NCI-H128 (cell line): ENCODE measurements around the gene SPDEF.

Experiments
- DNase-seq: peaks from one replicate; lab custom pipeline; 2025; ENCODE audit not compliant: unreplicated experiment; lab: John Stamatoyannopoulos, UW

Gene SPDEF

DNA sequence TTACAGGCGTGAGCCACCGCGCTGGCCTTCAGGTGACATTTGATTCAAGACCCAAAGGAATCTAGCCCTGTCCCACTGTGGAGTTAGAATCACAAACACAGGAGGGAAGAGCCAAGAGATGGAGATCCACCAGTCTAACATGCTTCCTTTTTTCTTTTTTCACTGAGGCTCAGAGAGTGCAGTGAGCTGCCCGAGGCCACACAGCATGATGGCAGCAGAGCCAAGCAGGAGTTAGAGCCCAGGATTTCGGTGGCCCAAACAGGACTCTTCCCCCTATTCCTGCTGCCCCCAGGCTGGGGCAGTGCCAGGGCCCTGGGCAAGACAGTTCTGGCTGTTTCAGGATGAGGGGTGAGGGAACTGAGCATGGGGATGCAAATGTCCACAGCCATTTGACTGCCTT lies 8.1 kb upstream of the SPDEF start:
- DNase-seq, result no peak

DNA sequence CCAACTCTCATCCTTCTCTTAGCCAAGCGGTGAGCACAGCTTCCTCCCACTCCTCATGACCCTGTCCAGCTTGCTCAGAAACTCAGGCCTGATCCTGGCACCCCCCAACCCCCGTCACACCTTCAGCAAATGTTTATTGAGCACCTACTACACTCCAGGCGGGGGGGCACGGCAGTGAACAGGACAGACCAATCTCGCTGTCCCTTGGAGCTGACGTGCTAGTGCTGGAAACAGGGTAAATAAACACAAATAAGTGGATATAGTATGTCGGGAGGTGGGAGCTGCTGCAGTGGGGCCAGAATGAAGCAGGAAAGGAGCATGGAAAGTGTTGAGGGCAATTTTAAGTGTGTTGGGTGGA lies 7.4 kb upstream of the SPDEF start:
- DNase-seq, result no peak

DNA sequence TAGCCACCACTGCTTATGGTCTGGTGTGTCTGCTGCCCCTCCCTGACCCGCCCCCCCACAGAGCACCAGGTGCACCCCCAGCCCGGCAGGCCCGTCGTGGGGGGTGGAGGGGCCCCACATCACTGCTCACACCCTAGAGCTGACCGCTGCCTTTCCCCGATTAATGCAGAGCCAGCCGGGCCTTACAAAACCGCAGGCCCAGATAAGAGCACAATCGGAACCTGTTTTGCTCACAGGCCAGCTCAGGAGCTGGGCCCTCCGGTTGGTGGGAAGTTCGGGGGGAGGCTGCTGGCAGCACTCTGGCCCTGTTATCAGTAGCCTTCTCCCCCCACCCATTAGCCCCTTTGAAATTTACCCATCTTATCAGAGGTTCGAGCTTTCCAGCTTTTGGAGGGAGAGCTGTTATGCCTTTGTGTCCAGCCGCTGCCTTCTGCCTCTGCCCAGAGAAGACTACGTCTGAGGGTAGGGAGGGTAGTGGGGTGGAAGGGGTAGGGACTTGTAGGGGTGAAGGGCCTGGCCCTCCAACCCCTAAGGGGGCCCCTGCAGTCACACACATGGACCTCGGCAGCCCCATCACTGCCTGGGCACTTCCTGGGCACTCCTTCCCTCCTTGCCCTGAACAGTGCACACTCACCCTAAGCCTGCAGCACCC lies 6.9 kb upstream of the SPDEF start:
- DNase-seq, result no peak

DNA sequence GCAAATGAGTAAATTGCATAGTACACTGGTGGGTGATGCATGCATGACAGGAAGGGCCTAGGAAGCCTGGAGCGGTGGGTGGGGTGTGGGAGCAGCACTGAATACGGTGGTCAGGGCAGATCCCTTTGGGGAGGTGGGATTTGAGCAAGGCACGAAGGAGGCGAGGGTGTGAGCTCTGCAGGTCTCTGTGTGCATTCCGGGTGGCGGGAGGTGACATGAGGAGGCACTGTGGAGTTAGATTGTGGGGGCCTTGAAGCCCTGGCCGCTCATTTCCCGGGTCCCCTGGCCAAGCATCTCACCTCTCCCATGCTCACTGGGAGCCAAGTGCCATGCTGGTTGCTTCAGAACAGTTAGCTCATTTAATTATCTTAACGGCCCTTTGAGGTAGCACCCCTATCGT lies 6.2 kb upstream of the SPDEF start:
- DNase-seq, result no peak

DNA sequence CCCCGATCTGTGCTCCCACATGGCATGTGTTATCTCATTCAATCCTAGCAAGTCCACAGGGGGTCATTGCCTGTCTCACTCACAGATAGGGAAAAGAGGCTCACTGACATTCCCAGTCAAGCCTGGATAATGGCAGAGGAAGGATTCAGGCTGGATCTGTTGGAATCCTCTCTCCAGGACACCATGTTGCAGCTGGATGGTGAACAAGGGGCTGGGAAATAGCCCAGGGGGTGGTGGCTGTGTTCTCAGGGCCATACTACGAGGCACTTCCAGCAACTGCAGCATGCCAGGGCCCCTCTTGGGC lies 5.0 kb upstream of the SPDEF start:
- no peak for DNase-seq

DNA sequence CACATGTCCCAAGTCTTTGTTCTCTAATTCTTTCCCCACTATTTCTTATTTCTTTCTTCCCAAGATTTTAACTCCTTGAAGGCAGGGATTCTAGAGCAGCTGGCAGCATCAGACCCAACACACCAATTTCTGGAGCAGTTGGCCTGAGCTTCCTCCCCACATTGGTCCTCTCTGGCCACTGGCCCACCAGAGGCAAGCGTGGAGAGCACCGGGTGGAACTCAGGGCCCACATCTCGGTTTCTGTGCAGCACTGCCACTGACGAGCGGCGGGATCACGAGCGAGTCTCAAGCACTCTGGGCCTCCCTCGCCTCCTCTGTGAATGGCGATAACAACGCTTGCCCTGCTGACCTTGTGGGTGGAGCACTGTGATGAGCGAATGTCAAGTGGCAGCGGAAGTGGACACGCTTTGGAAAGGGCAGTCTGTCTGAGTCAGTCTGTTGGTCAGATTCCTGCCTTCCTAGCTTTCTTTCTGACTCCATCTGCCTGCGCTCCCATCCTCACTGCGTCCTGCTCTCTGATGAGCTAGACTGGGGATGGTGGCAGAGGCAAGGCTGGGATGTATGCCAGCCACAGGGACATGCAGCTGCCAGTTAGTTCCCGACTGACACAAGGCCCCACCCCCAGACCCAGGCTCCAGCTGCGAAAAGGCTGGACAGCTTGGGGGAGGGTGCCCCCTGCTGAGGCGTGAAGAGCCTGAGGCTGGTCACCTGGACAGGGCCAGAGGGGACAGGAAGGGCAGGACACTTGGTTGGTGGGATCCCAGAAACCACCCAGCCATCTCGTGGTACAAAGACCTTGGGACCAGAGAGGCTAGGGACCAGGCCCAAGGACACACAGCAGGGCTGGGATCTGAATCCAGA lies 4.5 kb upstream of the SPDEF start:
- no peak for DNase-seq

DNA sequence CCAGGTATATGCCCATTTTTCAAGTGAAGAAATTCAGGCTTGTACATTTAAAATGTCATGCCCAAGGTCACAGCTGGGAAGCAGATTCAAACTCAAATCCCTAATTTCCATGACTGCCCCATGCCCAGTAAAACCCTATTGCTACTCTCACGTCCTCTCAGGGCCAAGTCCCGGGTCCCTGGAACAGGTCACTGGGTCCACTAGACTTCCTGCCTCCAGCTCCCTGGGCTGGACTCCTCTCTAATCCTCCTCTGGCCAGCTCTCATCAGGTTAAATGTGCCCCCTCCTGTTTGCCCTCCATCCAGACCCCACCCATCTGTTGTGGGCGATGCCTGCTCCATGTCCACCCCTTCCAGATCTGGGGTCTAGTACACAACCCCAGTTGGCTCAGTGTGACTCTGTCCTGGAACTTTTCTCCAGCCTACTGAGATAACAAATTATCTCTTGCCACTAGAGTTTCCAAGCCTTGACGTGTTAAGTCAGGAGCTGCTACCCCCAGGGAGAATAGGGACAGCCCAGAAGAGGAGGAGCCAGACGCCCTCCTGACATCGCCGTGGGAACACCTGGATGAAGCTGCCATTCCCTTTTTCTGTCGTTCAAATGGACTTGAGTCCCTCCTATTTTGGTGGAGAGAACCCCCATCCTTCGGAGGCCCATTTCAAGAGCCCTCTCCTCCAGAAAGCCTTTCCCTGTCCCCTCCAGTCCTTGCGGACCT lies 3.7 kb upstream of the SPDEF start:
- no peak for DNase-seq

DNA sequence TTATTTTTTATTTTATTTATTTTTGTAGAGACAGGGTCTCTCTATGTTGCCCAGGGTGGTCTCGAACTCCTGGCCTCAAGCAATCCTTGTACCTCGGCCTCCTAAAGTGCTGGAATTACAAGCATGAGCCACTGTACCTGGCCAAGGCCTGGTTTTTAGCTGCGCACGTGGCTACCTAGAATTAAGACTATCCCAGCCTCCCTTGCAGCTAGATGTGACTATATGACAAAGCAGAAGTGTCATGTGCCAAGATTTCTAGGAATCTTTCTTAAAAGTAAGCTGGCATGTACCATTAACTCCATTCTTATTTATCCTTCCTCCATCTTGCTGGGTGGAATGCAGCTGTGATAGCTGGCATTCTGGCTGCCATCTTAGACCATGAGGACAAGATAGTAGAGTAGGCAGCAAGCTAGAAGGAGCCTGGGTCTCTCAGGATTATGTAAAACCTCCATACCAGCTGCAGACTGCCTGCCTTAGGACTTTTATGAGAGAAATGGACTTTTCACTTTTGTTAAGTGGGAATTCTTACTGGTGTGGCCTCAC lies 2.1 kb upstream of the SPDEF start:
- no peak for DNase-seq

DNA sequence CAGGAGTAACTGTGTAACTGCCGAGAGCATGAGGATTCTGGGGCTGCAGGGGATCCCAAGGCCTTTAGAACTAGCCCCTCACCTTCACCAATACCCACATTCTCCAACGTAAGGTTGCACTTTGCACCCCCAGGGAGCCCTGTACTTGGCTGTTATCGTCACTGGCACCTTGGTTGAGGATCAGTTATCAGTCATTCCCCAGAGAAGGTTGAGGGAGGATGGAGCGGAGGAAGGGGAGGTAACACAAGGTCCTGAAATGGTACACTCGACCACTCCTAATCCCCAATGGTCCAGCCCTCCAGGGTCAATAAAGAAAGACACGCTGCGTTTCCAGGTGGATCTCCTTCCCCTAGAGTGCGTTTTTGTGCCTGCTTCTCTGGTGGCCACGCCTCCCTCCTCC lies 1.1 kb upstream of the SPDEF start:
- DNase-seq, result no peak

DNA sequence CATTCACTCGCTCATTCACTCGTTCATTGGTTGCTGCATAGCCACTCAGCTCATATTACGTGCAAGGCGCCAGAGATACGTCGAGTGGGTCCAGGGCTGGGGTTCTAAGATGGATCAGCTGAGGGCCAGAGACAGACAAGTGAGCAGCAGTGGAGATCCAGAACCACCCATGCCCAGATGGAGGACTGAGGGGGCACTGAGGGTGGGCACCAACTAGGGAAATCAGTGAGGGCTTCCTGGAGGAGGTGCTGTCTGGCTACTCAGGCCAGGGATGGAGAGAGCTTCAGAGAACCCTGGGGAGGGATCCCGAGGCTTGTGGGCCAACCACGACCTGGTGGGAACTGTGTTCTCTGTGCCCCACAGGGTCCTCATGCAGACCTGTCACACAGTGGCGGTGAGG lies 364 bp upstream of the SPDEF start:
- no peak for DNase-seq

DNA sequence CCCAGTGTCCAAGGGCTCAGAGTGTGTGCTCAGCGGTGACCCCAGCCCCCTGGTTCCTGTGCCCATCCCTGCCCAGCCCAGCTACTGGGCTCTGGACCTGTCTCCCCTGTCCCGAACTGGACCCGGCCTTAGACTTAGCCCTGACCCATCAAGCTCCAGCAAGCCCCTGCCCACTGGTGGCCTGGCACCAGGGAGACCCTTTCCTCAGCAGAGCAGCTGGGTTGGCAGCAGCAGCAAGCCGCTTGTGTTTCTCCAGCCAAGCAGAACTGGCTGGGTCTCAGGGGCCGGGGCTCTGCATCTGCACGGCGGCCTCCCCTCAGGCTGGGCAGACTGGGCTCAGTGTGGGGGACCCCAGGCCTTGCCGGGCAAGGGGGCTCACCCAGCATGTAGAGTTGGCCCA lies 801 bp downstream of the SPDEF start:
- DNase-seq, result no peak

DNA sequence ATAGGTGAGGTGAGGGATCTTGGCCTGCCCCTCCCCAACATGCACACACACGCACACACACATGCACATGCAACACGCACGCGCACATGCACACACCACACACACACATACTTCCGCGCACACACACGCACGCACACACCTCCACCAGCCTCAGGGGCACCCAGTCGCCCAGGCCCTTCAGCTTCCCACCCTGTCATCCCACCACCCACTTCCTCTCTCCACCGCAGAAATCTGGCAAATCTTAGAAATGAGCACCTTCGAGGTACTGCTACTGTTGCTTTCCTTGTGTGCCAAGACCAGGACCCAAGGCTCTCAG lies 1.2 kb downstream of the SPDEF start:
- DNase-seq, result no peak

DNA sequence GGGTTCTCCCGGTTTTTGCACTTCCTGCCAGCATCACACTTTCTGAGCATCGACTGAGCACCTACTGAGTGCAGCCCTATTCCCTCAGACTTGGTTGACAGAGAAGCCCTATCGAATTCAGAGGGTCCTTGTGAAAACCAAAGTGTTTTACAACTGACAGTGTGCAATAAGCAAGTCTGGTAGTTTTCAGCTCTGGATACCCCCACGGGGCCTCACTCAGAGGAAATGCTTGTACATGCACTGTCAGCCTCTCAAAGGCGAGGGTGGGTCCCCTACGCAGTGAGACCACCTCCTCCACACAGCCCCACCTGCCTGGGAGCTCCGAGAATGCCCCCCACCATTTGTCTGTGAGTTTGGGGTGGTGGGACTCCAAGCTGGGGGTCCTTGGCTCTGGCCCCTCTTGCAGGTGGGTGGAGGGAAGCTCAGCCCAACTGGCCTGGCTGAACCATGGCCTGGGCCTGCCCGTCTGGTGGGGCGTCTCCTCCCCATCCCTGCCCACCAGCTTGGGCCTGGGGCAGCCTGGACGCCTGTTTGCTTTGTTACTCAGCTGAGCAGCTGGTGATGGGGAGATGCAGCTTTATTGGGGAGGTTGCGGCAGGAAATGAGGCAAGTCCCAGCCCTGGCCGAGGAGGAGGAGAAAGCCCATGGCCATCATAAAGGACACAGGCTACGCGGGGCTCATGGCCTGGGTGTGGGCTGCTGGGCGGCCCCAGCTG lies 1.7 kb downstream of the SPDEF start:
- DNase-seq, result no peak

DNA sequence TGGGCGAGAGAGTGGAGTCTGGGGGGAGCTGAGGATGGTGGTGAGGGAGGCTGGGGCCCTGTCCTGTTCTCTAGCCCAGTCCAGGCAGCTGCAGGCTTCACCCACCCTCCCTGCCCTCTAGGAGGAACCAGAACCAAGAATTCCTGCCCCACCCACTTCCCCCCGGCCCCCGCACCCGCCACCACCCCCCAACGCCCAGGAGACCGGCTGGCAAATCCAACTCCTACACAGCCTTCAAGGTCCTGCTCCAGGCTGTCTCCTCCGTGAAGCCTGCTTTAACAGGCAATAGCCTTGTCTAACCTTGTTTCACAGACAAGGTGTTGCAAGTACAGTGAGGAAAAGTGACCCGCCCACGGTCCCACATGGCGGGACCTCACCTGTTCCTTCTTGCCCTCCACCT lies 2.4 kb downstream of the SPDEF start:
- no peak for DNase-seq

DNA sequence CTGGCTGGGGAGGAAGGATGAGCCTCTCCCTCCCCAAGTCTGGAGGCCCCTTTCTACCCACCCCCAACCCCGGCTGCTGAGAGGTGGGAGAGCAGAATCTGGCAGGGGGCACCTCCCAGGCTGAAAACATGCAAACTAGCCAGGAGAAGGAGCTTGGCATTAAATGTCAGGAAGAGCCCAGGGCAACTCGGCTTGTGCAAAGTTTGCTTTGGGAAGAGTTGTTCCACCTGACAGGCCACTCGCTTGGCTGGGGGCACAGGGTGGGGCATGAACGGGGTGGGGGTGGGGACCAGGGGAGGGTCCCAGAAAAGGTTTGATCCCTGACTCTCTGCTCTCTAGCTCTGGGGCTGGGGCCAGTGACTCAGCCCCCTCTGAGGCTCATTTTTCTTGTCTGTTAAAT lies 3.0 kb downstream of the SPDEF start:
- DNase-seq, result no peak

DNA sequence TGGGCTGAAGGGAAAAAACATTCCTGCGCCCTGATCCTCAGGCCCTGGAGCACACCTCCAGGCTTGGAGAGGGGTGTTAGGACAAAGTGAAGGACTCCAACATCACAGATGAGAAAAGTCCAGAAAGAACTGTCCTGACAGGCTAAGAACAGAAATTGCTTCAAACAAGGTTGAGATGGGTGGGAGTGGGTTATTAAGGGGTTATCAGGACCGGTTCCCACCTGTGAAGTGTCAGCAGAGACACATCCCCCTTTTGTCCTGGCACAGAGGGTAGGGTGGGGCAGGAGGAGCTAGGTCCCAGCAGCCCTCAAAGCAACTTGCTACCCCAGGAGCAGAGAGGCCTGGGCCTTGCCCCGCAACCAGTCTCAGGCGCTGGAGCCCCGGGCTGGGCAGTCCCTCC lies 3.5 kb downstream of the SPDEF start:
- no peak for DNase-seq

DNA sequence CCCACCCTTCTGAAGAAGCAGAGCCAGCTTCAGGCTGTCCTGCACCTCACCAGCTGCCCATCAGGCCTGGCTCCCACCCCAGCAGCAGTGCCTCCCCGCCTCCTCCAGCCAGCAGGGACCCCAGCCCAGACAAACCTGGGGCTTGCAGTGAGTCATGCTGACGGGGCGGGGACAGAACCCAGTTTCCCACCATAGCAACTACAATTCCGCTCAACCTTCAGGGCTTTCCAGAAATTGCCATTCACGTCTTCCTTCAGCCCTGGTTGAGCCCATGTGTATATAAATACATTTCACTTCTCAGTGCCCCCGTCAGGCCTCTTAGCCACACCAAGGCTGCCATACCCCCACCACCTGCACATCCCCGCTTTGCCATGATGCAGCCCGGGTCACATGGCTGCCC lies 4.4 kb downstream of the SPDEF start:
- no peak for DNase-seq

DNA sequence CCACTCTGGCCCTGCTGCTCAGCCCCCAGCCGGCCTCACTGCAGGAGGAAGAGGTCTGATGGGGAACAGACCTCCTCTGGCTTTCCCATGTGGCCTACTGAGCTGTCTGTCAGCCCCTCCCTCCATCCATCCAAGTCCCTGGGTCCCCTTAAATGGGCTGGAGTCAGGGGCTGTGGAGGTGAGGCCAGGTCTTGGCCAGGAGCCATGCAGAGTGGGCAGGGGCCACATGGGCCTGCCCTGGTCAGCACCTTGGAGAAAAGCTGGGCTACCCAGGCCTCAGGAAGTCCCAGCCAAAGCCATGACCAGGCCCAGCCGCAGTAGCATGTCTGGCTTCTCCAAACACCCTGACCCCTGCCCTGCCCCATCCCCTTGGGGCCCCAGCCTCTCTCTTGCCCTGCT lies 6.3 kb downstream of the SPDEF start:
- DNase-seq, result no peak

DNA sequence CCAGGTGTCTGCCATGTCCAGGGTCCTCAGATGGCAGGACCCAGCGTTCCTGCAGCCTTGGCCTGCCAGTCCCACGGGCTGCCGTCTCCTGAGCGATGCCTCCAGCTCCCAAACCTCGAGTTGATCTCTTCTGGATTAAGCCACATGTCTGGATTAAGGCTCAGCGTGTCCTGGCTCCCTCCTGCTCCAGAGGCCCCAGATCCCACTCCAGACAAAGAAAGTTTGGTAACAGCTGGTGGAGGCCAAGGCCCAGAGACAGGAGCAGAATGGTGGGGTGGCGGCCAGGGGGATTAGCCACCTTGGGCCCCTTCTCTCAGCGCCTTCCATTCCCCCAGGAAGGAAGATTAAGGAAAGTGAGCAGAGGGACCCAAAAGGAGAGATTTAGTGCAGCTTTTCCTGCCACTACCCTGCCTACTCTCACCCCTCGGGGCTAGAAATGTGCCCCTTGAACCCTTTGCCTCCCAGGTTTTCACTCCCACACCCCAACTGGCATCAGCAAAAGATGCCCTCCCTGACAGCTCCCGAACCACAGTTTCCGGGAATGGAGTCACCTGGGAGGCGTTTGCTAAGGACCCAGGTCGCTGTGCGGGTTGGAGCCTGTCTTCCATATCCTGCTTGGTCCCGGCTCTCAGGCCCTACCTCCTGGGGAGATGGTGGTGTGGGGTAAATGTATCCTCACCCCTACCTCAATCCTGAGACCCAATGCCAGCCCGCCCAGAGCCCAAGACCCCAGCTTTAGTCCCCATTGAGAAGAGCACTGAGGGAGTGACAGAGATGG lies 6.9 kb downstream of the SPDEF start:
- DNase-seq, result no peak

DNA sequence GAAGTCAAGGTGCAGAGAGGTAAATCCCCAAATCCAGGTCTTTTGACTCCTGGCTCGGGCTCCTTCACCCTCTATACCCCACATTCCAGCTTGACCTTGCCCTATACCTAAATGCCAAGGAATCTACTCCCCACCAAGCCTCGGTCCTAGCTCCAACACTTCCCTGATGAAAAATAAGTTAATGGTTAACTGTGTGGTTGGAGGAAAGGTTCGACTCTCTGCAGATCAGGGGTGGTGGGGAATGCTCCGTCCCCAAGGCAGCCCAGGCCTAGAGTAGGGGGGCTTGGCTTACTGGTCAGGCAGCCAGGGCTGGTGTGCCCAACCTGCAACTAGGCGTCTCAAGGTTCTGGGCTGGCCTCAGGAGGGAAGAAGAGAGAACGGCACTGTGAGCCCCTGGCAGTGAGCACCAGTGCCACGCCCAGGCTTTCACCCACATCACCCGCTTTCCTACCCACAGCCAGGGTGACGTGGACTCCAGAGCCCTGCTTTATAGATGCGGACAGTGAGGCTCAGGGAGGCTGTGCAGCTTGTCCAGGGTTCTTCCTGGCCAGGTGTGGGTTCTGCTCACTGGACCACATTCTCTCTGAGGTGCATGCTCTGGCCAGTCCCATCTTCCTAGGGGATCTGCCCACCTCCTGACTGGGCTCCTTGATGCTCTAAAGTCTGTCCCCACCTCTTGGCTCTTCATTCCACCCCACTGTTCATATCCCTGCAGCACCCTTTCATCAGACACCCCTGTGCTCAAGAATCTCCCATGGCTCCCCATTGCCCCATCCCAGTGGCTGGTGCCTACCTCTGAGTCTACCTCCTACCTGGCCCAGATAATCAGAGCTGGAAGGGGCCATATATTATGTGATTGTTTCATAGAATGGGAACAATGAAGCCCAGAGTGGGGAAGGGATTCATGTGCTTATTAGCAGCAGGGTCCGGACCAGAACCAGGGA lies 8.2 kb downstream of the SPDEF start:
- DNase-seq, result no peak
